Measurements from ENCODE around the gene HOXC9.

Gene HOXC9

GRCh38 chr12:54021432-54022013 is 21.6 kb downstream of the HOXC9 start:
- H4K20me1 ChIP-seq (ENCODE audit: insufficient read depth, low read length, poor library complexity, severe bottlenecking): peaks cover 71% of the 10 kb centered on the region
- H3K9me2 ChIP-seq (replicated peaks; ENCODE audit: low read depth, low read length): no peaks in the 10 kb centered on the region
- H3K9me3 ChIP-seq (ENCODE audit: insufficient read depth, low read depth, low read length): no peaks in the 10 kb centered on the region
- no peak for TF ChIP-seq EZH2phosphoT487 (IDR thresholded peaks at IDR 0.05; ENCODE audit: borderline replicate concordance)
- TF ChIP-seq, protein P1, sequence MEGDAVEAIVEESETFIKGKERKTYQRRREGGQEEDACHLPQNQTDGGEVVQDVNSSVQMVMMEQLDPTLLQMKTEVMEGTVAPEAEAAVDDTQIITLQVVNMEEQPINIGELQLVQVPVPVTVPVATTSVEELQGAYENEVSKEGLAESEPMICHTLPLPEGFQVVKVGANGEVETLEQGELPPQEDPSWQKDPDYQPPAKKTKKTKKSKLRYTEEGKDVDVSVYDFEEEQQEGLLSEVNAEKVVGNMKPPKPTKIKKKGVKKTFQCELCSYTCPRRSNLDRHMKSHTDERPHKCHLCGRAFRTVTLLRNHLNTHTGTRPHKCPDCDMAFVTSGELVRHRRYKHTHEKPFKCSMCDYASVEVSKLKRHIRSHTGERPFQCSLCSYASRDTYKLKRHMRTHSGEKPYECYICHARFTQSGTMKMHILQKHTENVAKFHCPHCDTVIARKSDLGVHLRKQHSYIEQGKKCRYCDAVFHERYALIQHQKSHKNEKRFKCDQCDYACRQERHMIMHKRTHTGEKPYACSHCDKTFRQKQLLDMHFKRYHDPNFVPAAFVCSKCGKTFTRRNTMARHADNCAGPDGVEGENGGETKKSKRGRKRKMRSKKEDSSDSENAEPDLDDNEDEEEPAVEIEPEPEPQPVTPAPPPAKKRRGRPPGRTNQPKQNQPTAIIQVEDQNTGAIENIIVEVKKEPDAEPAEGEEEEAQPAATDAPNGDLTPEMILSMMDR (conservative IDR thresholded peaks at IDR 0.05; ENCODE audit: low read length): no peak
- peak overlapping the region; percentile 95 for H3K4me3 ChIP-seq (ENCODE audit: low read length, poor library complexity, severe bottlenecking)
- peak overlapping the region; percentile 99 for H3K9ac ChIP-seq (ENCODE audit: low read depth, low read length, poor library complexity, severe bottlenecking)
- H3K4me1 ChIP-seq (ENCODE audit: insufficient read depth, low read length, poor library complexity, severe bottlenecking): peaks cover 65% of the 10 kb centered on the region
- H3K79me2 ChIP-seq (ENCODE audit: insufficient read depth, low read length): peaks cover 86% of the 10 kb centered on the region
- H3K27me3 ChIP-seq (ENCODE audit: insufficient read depth, low read length, poor library complexity, severe bottlenecking): no peaks in the 10 kb centered on the region
- peak overlapping the region; percentile 85 for H3K4me2 ChIP-seq (ENCODE audit: low read depth, low read length, poor library complexity, severe bottlenecking)
- peaks cover 10% of the 10 kb centered on the region for H3F3A ChIP-seq (ENCODE audit: low read depth)
- no peaks in the 10 kb centered on the region for H3K36me3 ChIP-seq (ENCODE audit: insufficient read depth, low read length)
- H2AFZ ChIP-seq (ENCODE audit: low read length): no peak overlapping the region

- no peaks in the 10 kb centered on the region for H3K9me3 ChIP-seq (ENCODE audit: insufficient read depth, low read depth, low read length)
- peak overlapping the region; percentile 85 for H3K4me2 ChIP-seq (ENCODE audit: low read depth, low read length, poor library complexity, severe bottlenecking)
- peaks cover under 1% of the 10 kb centered on the region; the same call in 1 of the 2 replicates for H3K36me3 ChIP-seq (ENCODE audit: insufficient read depth, low read length)
- TF ChIP-seq, protein P1 (conservative IDR thresholded peaks at IDR 0.05; ENCODE audit: low read length): no peak
- no peaks in the 10 kb centered on the region for H3K27me3 ChIP-seq (ENCODE audit: insufficient read depth, low read length, poor library complexity, severe bottlenecking)
- H3K9ac ChIP-seq (ENCODE audit: low read depth, low read length, poor library complexity, severe bottlenecking): peak overlapping the region; percentile 99
- no peak overlapping the region for H2AFZ ChIP-seq (ENCODE audit: low read length)
- H4K20me1 ChIP-seq (ENCODE audit: insufficient read depth, low read length, poor library complexity, severe bottlenecking): peaks cover 84% of the 10 kb centered on the region
- H3K9me2 ChIP-seq (replicated peaks; ENCODE audit: low read depth, low read length): no peaks in the 10 kb centered on the region
- H3K4me1 ChIP-seq (ENCODE audit: insufficient read depth, low read length, poor library complexity, severe bottlenecking): peaks cover 65% of the 10 kb centered on the region
- H3K79me2 ChIP-seq (ENCODE audit: insufficient read depth, low read length): peaks cover 99% of the 10 kb centered on the region
- H3F3A ChIP-seq (ENCODE audit: low read depth): 0 out of 2 replicates have a peak, but pooled peaks cover 2% of the 10 kb centered on the region
- peak overlapping the region; percentile 95 for H3K4me3 ChIP-seq (ENCODE audit: low read length, poor library complexity, severe bottlenecking)
Observed at GRCh38 chr12:54022960-54023884, 23.3 kb downstream of the HOXC9 start.

- no peak overlapping the region for H3K4me3 ChIP-seq (ENCODE audit: low read length, poor library complexity, severe bottlenecking)
- no peaks in the 10 kb centered on the region for H3K9me2 ChIP-seq (replicated peaks; ENCODE audit: low read depth, low read length)
- H3K79me2 ChIP-seq (ENCODE audit: insufficient read depth, low read length): peaks cover 99% of the 10 kb centered on the region
- H4K20me1 ChIP-seq (ENCODE audit: insufficient read depth, low read length, poor library complexity, severe bottlenecking): peaks cover 88% of the 10 kb centered on the region
- TF ChIP-seq, protein P1 (conservative IDR thresholded peaks at IDR 0.05; ENCODE audit: low read length): no peak
- no peak for TF ChIP-seq EZH2phosphoT487 (IDR thresholded peaks at IDR 0.05; ENCODE audit: borderline replicate concordance)
- H3K36me3 ChIP-seq (ENCODE audit: insufficient read depth, low read length): peaks cover 8% of the 10 kb centered on the region; the same call in 1 of the 2 replicates
- 0 out of 2 replicates have a peak, but pooled peaks cover 2% of the 10 kb centered on the region for H3F3A ChIP-seq (ENCODE audit: low read depth)
- H3K9ac ChIP-seq (ENCODE audit: low read depth, low read length, poor library complexity, severe bottlenecking): no peak overlapping the region
- peaks cover 65% of the 10 kb centered on the region for H3K4me1 ChIP-seq (ENCODE audit: insufficient read depth, low read length, poor library complexity, severe bottlenecking)
- no peaks in the 10 kb centered on the region for H3K27me3 ChIP-seq (ENCODE audit: insufficient read depth, low read length, poor library complexity, severe bottlenecking)
- peak overlapping the region; percentile 85 for H3K4me2 ChIP-seq (ENCODE audit: low read depth, low read length, poor library complexity, severe bottlenecking)
- no peaks in the 10 kb centered on the region for H3K9me3 ChIP-seq (ENCODE audit: insufficient read depth, low read depth, low read length)
- no peak overlapping the region for H2AFZ ChIP-seq (ENCODE audit: low read length)
Observed at GRCh38 chr12:54024127-54024526, 24.2 kb downstream of the HOXC9 start.

All from Loucy (cell line).